ENCODE measurements around the gene NTF3. TPM values are rescaled to one million over a fixed set of nuclear protein-coding genes. Genes with fewer than 3 reads are reported as not detected.

NTF3 gene
- total RNA-seq, 6 donors from 2014 or later = 0.46 to 0.71 (median 0.54) TPM; not detected in 3

DNA sequence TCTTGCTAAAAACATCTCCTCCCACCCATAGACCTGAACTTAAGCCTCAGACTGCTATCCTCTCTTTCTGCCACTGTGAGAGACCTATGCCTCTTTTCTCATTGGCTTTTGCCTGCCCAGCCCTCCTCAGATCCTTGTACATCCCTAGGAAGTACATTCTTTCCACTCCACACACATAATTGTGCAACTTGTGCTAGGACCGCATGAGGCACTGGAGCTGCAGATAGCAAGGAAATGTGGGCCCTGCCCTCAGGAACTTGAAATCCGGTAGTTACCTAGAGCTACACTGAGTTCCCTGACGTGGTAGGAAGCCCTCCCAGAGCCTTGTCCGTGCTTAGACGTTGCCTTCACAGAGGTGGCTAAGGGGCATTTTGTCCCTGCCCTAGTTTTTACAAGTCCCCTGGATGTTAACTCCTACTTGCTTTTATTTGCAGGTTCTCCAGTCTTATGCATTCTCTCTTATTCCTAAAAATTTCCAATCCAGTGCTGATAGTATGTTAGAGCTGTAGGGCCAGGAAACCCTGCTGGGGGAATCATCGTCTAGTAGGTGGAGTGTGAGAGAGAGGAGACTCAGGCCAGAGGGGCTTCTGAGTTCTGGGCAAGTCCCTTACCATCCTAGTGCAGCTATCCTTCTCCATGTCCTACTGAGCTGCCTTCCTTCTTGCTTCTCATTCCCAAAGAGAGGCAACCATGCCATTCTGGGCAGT, 41.3 kb downstream of the NTF3 start:
- Histone ChIP-seq H3K4me1 (no peaks in the 10 kb centered on the region), H3K27ac (no peak overlapping the region), H3K27me3 (no peaks in the 10 kb centered on the region), H3K9me3 (no peaks in the 10 kb centered on the region), H3K4me3 (no peak overlapping the region), H3K36me3 (no peaks in the 10 kb centered on the region)
- WGBS, 2 donors = 50 to 51% methylated on average over 6 of the region's 6 CpGs
- ATAC-seq (ENCODE audit: low FRiP score in 2 of 2) (no peak), DNase-seq (no peak)
- TF ChIP-seq CTCF (IDR thresholded peaks at IDR 0.05) (no peak), POLR2A (IDR thresholded peaks at IDR 0.05) (no peak), POLR2AphosphoS5 (IDR thresholded peaks at IDR 0.05) (no peak), EP300 (IDR thresholded peaks at IDR 0.05) (no peak)

GRCh38 chr12:5473783-5474116, 41.8 kb downstream of the NTF3 start:
- Histone ChIP-seq H3K9me3 (no peaks in the 10 kb centered on the region), H3K4me3 (no peak overlapping the region), H3K36me3 (no peaks in the 10 kb centered on the region), H3K27me3 (no peaks in the 10 kb centered on the region), H3K4me1 (no peaks in the 10 kb centered on the region), H3K27ac (no peak overlapping the region)
- no peak for ATAC-seq (ENCODE audit: low FRiP score in 2 of 2)
- WGBS, 2 donors = 93% methylated on average over 2 of the region's 2 CpGs
- DNase-seq = no peak
- TF ChIP-seq POLR2AphosphoS5 (IDR thresholded peaks at IDR 0.05) = no peak
- no peak for TF ChIP-seq EP300 (IDR thresholded peaks at IDR 0.05)
- no peak for TF ChIP-seq CTCF (IDR thresholded peaks at IDR 0.05)
- TF ChIP-seq POLR2A (IDR thresholded peaks at IDR 0.05) = no peak

- Histone ChIP-seq H3K27me3 (no peaks in the 10 kb centered on the region), H3K4me1 (no peaks in the 10 kb centered on the region), H3K36me3 (no peaks in the 10 kb centered on the region), H3K9me3 (no peaks in the 10 kb centered on the region), H3K27ac (no peak overlapping the region), H3K4me3 (no peak overlapping the region)
- TF ChIP-seq CTCF (IDR thresholded peaks at IDR 0.05) = no peak
- TF ChIP-seq POLR2AphosphoS5 (IDR thresholded peaks at IDR 0.05) = no peak
- TF ChIP-seq EP300 (IDR thresholded peaks at IDR 0.05) = no peak
- TF ChIP-seq POLR2A (IDR thresholded peaks at IDR 0.05) = no peak
- 93 to 94% methylated on average over 6 of the region's 6 CpGs for WGBS, 2 donors
- DNase-seq (no peak), ATAC-seq (ENCODE audit: low FRiP score in 2 of 2) (no peak)
Measured at GRCh38 chr12:5476356-5476755, 44.4 kb downstream of the NTF3 start.

DNA sequence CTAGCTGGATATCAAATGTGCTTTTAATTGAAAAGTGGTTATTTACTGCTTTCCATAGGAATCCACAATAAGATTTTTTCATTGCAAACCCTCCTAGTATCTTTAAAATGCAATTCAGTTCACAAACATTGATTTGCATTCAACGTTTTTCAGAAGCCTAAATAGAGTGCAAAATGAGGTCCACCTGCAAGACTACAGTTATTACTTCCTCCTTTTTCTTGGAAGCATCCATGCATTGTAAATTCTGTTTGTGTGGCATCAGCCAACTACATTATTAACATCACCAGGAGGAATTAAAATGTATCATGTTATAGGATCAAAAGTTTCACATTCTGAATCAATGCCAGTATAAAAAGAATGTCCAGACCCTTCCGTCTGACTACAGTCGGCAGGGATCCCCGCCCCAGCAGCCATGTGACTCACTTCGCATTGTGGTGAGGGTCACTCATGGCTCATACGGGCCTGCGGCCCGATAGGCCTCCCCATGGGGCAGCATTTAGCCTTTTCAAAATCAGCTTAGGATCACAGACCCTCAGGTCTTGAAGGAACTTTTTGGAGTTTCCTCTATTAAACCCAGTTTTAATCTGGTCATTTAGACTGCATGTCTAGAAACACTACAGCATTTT, 46.3 kb downstream of the NTF3 start:
- no peaks in the 10 kb centered on the region for H3K36me3 ChIP-seq
- DNase-seq (no peak), ATAC-seq (ENCODE audit: low FRiP score in 2 of 2) (no peak)
- no peaks in the 10 kb centered on the region for H3K27me3 ChIP-seq
- 73 to 83% methylated on average over 7 to 8 of the region's 8 CpGs for WGBS, 2 donors
- no peaks in the 10 kb centered on the region for H3K4me1 ChIP-seq
- H3K27ac ChIP-seq = no peak overlapping the region
- H3K4me3 ChIP-seq = no peak overlapping the region
- no peaks in the 10 kb centered on the region for H3K9me3 ChIP-seq
- TF ChIP-seq POLR2AphosphoS5 (IDR thresholded peaks at IDR 0.05) = no peak
- no peak for TF ChIP-seq EP300 (IDR thresholded peaks at IDR 0.05)
- TF ChIP-seq CTCF (IDR thresholded peaks at IDR 0.05) = no peak
- no peak for TF ChIP-seq POLR2A (IDR thresholded peaks at IDR 0.05)

DNA sequence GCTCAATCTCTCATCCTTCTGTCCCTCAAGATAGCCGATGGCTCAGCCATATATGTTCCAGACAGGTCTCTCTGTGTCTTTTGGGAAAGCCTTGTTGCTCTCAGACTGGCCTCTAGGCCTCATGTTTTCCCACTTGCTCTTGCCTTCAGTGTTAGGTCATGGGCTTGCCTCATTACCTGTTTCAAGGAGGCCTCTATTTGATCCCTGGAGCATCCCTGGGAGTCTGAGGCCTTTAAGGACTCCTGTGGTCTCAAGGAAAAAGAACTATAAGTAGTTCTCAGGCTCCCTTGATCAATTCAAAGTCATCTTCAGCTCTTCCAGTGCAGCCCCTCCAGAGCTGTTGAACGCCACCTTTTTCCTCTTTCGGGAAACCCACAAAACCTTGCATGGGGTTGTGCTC, 47.9 kb downstream of the NTF3 start:
- ATAC-seq (ENCODE audit: low FRiP score in 2 of 2) (no peak), DNase-seq (no peak)
- TF ChIP-seq POLR2AphosphoS5 (IDR thresholded peaks at IDR 0.05) (no peak), EP300 (IDR thresholded peaks at IDR 0.05) (no peak), POLR2A (IDR thresholded peaks at IDR 0.05) (no peak)
- Histone ChIP-seq H3K27ac (no peak overlapping the region), H3K4me1 (no peaks in the 10 kb centered on the region), H3K36me3 (no peaks in the 10 kb centered on the region), H3K27me3 (no peaks in the 10 kb centered on the region), H3K9me3 (no peaks in the 10 kb centered on the region), H3K4me3 (no peak overlapping the region)
- 68 to 81% methylated on average over 3 of the region's 3 CpGs for WGBS, 2 donors

Data from upper lobe of left lung (tissue), 6 donors.